ENCODE results near the gene ZBTB44.

The ZBTB44 gene

DNA sequence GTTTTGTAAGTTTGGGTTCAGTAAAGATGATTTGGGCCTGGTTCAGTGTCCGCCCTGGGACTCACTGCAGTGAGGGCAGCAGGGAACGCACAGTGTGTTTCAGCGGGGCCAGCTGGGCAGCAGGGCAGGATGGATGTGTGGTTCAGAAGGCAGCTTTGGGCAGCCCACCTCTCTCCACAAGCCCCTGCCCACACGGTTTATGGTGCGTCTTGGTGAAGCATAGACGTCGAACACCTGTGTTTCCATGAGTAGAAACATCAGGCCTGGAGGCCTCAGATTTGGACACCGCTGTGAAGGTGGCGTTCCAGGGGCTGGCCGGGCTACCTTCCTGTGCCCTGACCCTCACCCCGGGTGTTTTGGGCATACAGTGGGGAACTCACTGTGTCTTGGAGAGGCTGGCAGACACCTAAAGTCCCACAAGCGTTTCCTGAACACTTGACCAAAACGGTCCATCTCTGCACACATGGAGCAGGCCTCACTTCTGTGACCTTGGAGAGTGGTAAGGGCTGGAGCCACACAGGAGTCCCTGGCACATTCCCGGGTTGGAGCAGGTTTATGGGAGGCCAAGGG lies 96.1 kb downstream of the ZBTB44 start:
- H3K4me3 ChIP-seq (ENCODE audit: low read depth, low read length) = no peak overlapping the region
- H2AFZ ChIP-seq = no peak overlapping the region
- no peaks in the 10 kb centered on the region for H3K36me3 ChIP-seq (ENCODE audit: control insufficient read depth, insufficient read depth, low read length)
- no peaks in the 10 kb centered on the region for H3K27me3 ChIP-seq (ENCODE audit: control insufficient read depth, insufficient read depth, low read length)
- no peaks in the 10 kb centered on the region for H3K4me1 ChIP-seq
- no peak overlapping the region for H3K27ac ChIP-seq
- TF ChIP-seq, protein P1, sequence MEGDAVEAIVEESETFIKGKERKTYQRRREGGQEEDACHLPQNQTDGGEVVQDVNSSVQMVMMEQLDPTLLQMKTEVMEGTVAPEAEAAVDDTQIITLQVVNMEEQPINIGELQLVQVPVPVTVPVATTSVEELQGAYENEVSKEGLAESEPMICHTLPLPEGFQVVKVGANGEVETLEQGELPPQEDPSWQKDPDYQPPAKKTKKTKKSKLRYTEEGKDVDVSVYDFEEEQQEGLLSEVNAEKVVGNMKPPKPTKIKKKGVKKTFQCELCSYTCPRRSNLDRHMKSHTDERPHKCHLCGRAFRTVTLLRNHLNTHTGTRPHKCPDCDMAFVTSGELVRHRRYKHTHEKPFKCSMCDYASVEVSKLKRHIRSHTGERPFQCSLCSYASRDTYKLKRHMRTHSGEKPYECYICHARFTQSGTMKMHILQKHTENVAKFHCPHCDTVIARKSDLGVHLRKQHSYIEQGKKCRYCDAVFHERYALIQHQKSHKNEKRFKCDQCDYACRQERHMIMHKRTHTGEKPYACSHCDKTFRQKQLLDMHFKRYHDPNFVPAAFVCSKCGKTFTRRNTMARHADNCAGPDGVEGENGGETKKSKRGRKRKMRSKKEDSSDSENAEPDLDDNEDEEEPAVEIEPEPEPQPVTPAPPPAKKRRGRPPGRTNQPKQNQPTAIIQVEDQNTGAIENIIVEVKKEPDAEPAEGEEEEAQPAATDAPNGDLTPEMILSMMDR (IDR thresholded peaks at IDR 0.05) = no peak
- no peaks in the 10 kb centered on the region for H3K9me3 ChIP-seq (ENCODE audit: control insufficient read depth, low read length)
- no peaks in the 10 kb centered on the region for H3K79me2 ChIP-seq
- H3K9ac ChIP-seq = no peak overlapping the region
- H3K4me2 ChIP-seq (ENCODE audit: low read length) = no peak overlapping the region

GRCh38 chr11:130217133-130218031 lies 97.3 kb downstream of the ZBTB44 start:
- Histone ChIP-seq H3K27ac (no peak overlapping the region), H3K4me3 (ENCODE audit: low read depth, low read length) (no peak overlapping the region), H3K9ac (no peak overlapping the region), H3K27me3 (ENCODE audit: control insufficient read depth, insufficient read depth, low read length) (no peaks in the 10 kb centered on the region), H3K9me3 (ENCODE audit: control insufficient read depth, low read length) (no peaks in the 10 kb centered on the region), H3K36me3 (ENCODE audit: control insufficient read depth, insufficient read depth, low read length) (no peaks in the 10 kb centered on the region), H3K79me2 (no peaks in the 10 kb centered on the region), H3K4me1 (no peaks in the 10 kb centered on the region), H2AFZ (no peak overlapping the region), H3K4me2 (ENCODE audit: low read length) (no peak overlapping the region)
- TF ChIP-seq, protein P1 (IDR thresholded peaks at IDR 0.05) = no peak

GRCh38 chr11:130216591-130217132 lies 98.1 kb downstream of the ZBTB44 start:
- Histone ChIP-seq H3K9me3 (ENCODE audit: control insufficient read depth, low read length) (no peaks in the 10 kb centered on the region), H3K36me3 (ENCODE audit: control insufficient read depth, insufficient read depth, low read length) (no peaks in the 10 kb centered on the region), H3K9ac (no peak overlapping the region), H2AFZ (no peak overlapping the region), H3K27ac (no peak overlapping the region), H3K4me1 (no peaks in the 10 kb centered on the region), H3K79me2 (no peaks in the 10 kb centered on the region), H3K27me3 (ENCODE audit: control insufficient read depth, insufficient read depth, low read length) (no peaks in the 10 kb centered on the region), H3K4me3 (ENCODE audit: low read depth, low read length) (no peak overlapping the region), H3K4me2 (ENCODE audit: low read length) (no peak overlapping the region)
- TF ChIP-seq, protein P1 (IDR thresholded peaks at IDR 0.05) = no peak

DNA sequence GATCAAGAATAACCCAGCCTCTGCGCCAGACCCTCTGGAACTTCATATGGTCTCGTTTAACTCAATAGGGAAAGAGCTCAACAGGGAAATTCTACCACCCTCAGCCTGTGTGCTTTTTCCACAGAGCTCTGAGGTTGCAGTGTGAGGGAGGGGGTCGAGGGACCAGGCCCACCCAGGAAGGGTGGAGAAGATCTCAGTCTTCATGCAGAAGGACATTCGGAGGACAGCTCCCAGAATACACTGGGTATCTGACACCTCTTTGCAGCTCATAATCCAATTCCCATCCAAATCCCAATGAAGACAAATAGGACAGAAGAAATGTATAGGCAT lies 98.5 kb downstream of the ZBTB44 start:
- Histone ChIP-seq H3K4me3 (ENCODE audit: low read depth, low read length) (no peak overlapping the region), H2AFZ (no peak overlapping the region), H3K4me1 (no peaks in the 10 kb centered on the region), H3K9me3 (ENCODE audit: control insufficient read depth, low read length) (no peaks in the 10 kb centered on the region), H3K9ac (no peak overlapping the region), H3K4me2 (ENCODE audit: low read length) (no peak overlapping the region), H3K27me3 (ENCODE audit: control insufficient read depth, insufficient read depth, low read length) (no peaks in the 10 kb centered on the region), H3K27ac (no peak overlapping the region), H3K79me2 (no peaks in the 10 kb centered on the region), H3K36me3 (ENCODE audit: control insufficient read depth, insufficient read depth, low read length) (no peaks in the 10 kb centered on the region)
- TF ChIP-seq, protein P1 (IDR thresholded peaks at IDR 0.05) = no peak
